ENCODE results near the gene SPATA17. TPM values are rescaled to one million over a fixed set of nuclear protein-coding genes. Genes with fewer than 3 reads are reported as not detected.

Gene SPATA17
- total RNA-seq, 2 experiments from 2014 or later = not detected

- intact Hi-C loops (cut with micrococcal nuclease) = no loop called here
- Mint-ChIP-seq H3K36me3 (ENCODE audit: low read depth) (no peaks in the 10 kb centered on the region), H3K27ac (no peak overlapping the region), H3K4me3 (no peak overlapping the region), H3K9me3 (peaks cover 7% of the 10 kb centered on the region), H3K4me1 (ENCODE audit: low read depth) (no peaks in the 10 kb centered on the region), H3K27me3 (no peaks in the 10 kb centered on the region)
- ATAC-seq = no peak
- TF ChIP-seq CTCF (IDR thresholded peaks at IDR 0.05) = no peak
- CTCF ChIA-PET = no interaction called here
- no peak for DNase-seq
- POLR2A ChIA-PET = interaction anchor here (0.7 kb wide), 1 partner anchor 636 kb away, joined by 3 read pairs; no protein-coding TSS in a partner anchor
Observed at GRCh38 chr1:217856342-217857034, 225.3 kb downstream of the SPATA17 start.

- peaks cover 7% of the 10 kb centered on the region for H3K9me3 Mint-ChIP-seq
- CTCF ChIA-PET = no interaction called here
- TF ChIP-seq CTCF (IDR thresholded peaks at IDR 0.05) = no peak
Observed at GRCh38 chr1:217857061-217857460, 225.9 kb downstream of the SPATA17 start.

GRCh38 chr1:217861658-217862057, 230.5 kb downstream of the SPATA17 start:
- Mint-ChIP-seq H3K4me3 (no peak overlapping the region), H3K27me3 (no peaks in the 10 kb centered on the region), H3K27ac (no peak overlapping the region), H3K9me3 (peaks cover 7% of the 10 kb centered on the region), H3K4me1 (ENCODE audit: low read depth) (no peaks in the 10 kb centered on the region), H3K36me3 (ENCODE audit: low read depth) (no peaks in the 10 kb centered on the region)
- POLR2A ChIA-PET = no interaction called here
- DNase-seq (no peak), ATAC-seq (no peak)
- intact Hi-C loops (cut with micrococcal nuclease) = no loop called here
- no peak for TF ChIP-seq CTCF (IDR thresholded peaks at IDR 0.05)
- CTCF ChIA-PET = no interaction called here

More at GRCh38 chr1:217857061-217857460, 225.9 kb downstream of the SPATA17 start:
- Mint-ChIP-seq H3K36me3 (ENCODE audit: low read depth) (no peaks in the 10 kb centered on the region), H3K27me3 (no peaks in the 10 kb centered on the region), H3K4me3 (no peak overlapping the region), H3K4me1 (ENCODE audit: low read depth) (no peaks in the 10 kb centered on the region), H3K27ac (no peak overlapping the region)
- DNase-seq (no peak), ATAC-seq (no peak)
- POLR2A ChIA-PET = no interaction called here
- intact Hi-C loops (cut with micrococcal nuclease) = no loop called here

GRCh38 chr1:217867446-217867995, 236.4 kb downstream of the SPATA17 start:
- ATAC-seq = no peak

More at GRCh38 chr1:217867446-217867995, 236.4 kb downstream of the SPATA17 start:
- Mint-ChIP-seq H3K36me3 (ENCODE audit: low read depth) (no peaks in the 10 kb centered on the region), H3K4me3 (no peak overlapping the region), H3K4me1 (ENCODE audit: low read depth) (no peaks in the 10 kb centered on the region), H3K27me3 (no peaks in the 10 kb centered on the region), H3K27ac (no peak overlapping the region), H3K9me3 (peaks cover 3% of the 10 kb centered on the region)
- DNase-seq = no peak
- intact Hi-C loops (cut with micrococcal nuclease) = no loop called here
- TF ChIP-seq CTCF (IDR thresholded peaks at IDR 0.05) = no peak
- ChIA-PET POLR2A (no interaction called here), CTCF (no interaction called here)
